ENCODE measurements around the gene PPP2R2C.

- no peak for TF ChIP-seq CTCF (conservative IDR thresholded peaks at IDR 0.05; ENCODE audit: low read depth in 2 of 2)
- TF ChIP-seq POLR2AphosphoS5 (IDR thresholded peaks at IDR 0.05; ENCODE audit: low read depth): no peak
- TF ChIP-seq REST (IDR thresholded peaks at IDR 0.05; ENCODE audit: unreplicated experiment): no peak
- no peak for TF ChIP-seq EZH2 (IDR thresholded peaks at IDR 0.05; ENCODE audit: low read depth, unreplicated experiment)
- no peak for TF ChIP-seq CREB1 (CRISPR knock-in tag; IDR thresholded peaks at IDR 0.05; ENCODE audit: low read depth)
- TF ChIP-seq EZH2phosphoT487 (IDR thresholded peaks at IDR 0.05; ENCODE audit: unreplicated experiment): no peak
- no peak for TF ChIP-seq ZNF114 (CRISPR knock-in tag; IDR thresholded peaks at IDR 0.05)
- TF ChIP-seq NANOG (IDR thresholded peaks at IDR 0.05; ENCODE audit: borderline replicate concordance): no peak
- no peak for TF ChIP-seq ETS1 (IDR thresholded peaks at IDR 0.05)
- TF ChIP-seq ZNF462 (CRISPR knock-in tag; IDR thresholded peaks at IDR 0.05): no peak
- TF ChIP-seq JUNB (IDR thresholded peaks at IDR 0.05; ENCODE audit: unreplicated experiment): no peak
- TF ChIP-seq ZNF331 (CRISPR knock-in tag; IDR thresholded peaks at IDR 0.05; ENCODE audit: low read depth): no peak
- TF ChIP-seq STAT1 (IDR thresholded peaks at IDR 0.05; ENCODE audit: unreplicated experiment): no peak
These were observed 75.6 kb downstream of the PPP2R2C start for GRCh38 chr4:6396696-6397236.

Data from GM23338 (cell line).